SJCRH30 (cell line): ENCODE data around the gene PEX11B. TPM values are rescaled to one million over a fixed set of nuclear protein-coding genes. Genes with fewer than 3 reads are reported as not detected.

Experiments used
- DNase-seq, 2 experiments: peaks; one replicate each; pipeline ENCODE4 v3.0.0-alpha.2; 2015 to 2020
- H3K27ac ChIP-seq: fragments of 250-450 bp; sonication (Bioruptor Pico); 2 replicates; pipeline ENCODE4 v1.5.1; 2020; ENCODE audit warnings: mild to moderate bottlenecking, moderate library complexity
- H3K27me3 ChIP-seq: fragments of 250-450 bp; sonication (Bioruptor Pico); 2 replicates; pipeline ENCODE4 v1.5.1; 2020; ENCODE audit warnings: mild to moderate bottlenecking, moderate library complexity
- H3K36me3 ChIP-seq: fragments of 250-450 bp; sonication (Bioruptor Pico); 2 replicates; pipeline ENCODE4 v1.5.1; 2020; ENCODE audit warnings: mild to moderate bottlenecking, moderate library complexity
- H3K4me1 ChIP-seq: fragments of 250-450 bp; sonication (Bioruptor Pico); 2 replicates; pipeline ENCODE4 v1.5.1; 2020; ENCODE audit warnings: mild to moderate bottlenecking, moderate library complexity
- H3K4me3 ChIP-seq: fragments of 250-450 bp; sonication (Bioruptor Pico); 2 replicates; pipeline ENCODE4 v1.5.1; 2020; ENCODE audit warnings: mild to moderate bottlenecking, moderate library complexity
- H3K9me3 ChIP-seq: fragments of 250-450 bp; sonication (Bioruptor Pico); replicated peaks from 2 replicates; pipeline ENCODE4 v1.5.1; 2020; ENCODE audit warnings: mild to moderate bottlenecking, moderate library complexity
- total RNA-seq: library from RNA; depleted of rRNA; stranded (reverse); fragments of >200 nt; shearing (Covaris generic); gene quantifications from 2 replicates; pipeline ENCODE4 v1.2.3, GENCODE V29; 2014; rRNA removed

Gene PEX11B, protein sequence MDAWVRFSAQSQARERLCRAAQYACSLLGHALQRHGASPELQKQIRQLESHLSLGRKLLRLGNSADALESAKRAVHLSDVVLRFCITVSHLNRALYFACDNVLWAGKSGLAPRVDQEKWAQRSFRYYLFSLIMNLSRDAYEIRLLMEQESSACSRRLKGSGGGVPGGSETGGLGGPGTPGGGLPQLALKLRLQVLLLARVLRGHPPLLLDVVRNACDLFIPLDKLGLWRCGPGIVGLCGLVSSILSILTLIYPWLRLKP
- 19.5 and 21.2 TPM in 2 replicates for total RNA-seq

DNA sequence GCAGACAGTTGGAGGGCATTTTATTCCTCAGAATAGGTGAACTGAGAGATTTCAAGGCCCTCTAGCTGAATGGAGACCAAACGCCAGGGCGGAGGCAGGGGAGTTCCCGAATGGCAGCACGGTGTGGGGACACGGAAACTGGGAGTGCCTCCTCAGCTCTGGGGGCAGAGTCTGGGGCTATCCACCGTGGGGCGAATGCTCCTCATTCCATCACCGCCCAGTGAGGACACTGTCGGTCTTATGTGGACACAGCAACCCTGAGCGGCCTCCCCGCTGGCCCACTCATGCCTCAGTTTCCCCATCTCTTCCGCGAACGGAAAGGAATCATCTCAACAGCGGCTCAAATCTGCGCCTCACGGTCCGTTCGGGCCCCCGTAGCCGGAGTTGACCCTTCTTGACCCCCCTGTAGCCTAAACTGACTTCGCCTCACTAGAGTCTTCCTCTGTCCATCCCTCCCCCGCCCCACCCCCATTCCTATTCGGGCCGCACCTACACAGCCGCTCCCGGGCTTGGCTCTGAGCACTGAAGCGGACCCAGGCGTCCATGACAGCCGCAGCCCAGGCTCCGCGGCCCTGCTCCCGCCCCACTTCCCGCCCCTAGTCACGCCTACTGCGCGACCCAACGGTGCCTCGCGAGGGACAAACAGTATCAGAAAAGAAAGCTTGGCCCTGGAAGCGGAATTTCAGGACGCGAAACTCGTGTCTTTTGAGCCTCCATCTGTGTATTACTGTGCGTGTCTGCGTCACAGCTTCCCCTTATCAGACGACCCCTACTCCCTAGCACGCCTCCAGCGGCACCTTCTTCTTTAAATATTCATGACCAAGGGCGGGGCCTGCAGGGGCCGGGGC, at the start of gene PEX11B:
Gene PEX11B, minus strand, starts transcription at position 574 of the 848 bp plus-strand sequence. Its CDS starts 29 bp downstream, at position 545.
- H3K4me1 ChIP-seq: peaks cover 6% of the 10 kb centered on the region; the same call in 1 of the 2 replicates
- DNase-seq: peak; percentile 81 to 84
- no peaks in the 10 kb centered on the region for H3K27me3 ChIP-seq
- H3K36me3 ChIP-seq: peaks cover 5% of the 10 kb centered on the region
- H3K9me3 ChIP-seq: no peaks in the 10 kb centered on the region
- peak within 1 kb of the TSS; percentile 51 for H3K27ac ChIP-seq
- H3K4me3 ChIP-seq: peak within 1 kb of the TSS; percentile 85

DNA sequence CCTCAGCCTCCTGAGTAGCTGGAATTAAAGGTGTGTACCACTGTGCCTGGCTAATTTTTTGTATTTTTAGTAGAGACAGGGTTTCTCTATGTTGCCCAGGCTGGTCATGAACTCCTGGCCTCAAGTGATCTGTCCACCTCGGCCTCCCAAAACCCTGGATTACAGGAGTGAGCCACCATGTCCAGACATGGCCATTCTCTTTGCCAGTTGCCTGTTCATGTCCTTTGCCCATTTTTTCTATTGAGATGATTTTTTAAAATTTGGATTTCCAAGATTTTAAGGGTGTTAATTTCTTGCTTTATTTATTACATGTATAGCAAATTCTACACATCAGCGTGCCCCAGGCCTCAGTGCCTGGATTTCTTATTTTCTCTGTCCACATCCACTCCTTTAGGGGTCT, 48.8 kb upstream of the PEX11B start:
- H3K27ac ChIP-seq: no peak overlapping the region
- H3K9me3 ChIP-seq: peaks cover 4% of the 10 kb centered on the region; the same call in 1 of the 2 replicates
- 0 out of 2 replicates have a peak, but pooled peaks cover 3% of the 10 kb centered on the region for H3K36me3 ChIP-seq
- no peak overlapping the region for H3K4me3 ChIP-seq
- peaks cover 11% of the 10 kb centered on the region for H3K4me1 ChIP-seq
- H3K27me3 ChIP-seq: no peaks in the 10 kb centered on the region
- DNase-seq: no peak

DNA sequence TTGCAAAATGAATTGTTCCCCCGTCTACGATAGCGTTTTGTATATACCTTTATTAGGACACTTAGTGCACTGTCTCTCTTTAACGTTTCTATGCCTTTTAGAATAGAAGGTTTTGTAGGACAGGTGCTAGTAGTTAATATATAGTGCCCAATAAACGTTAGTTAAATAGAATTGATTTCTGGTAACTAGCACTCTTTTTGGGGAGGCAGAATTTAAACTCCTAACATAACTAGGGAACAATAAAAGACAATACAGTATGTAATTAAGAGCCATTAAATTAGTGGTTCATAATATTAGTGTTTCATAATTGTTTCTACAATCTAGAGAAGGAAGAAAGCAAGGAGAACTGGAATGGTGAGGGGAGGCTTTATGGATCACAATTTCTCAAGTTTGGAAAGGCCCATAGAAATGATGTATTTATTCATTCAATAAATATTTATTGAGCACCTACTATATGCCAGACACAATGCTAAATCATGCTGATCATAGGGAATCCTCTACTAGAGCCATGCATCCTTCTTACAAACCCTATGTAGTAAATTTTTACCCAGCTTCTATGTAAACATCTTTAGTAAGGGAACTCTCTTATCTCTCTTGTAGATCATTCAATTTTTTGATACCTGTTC, 46.7 kb upstream of the PEX11B start:
- no peak overlapping the region for H3K27ac ChIP-seq
- DNase-seq: no peak
- H3K4me1 ChIP-seq: peaks cover 14% of the 10 kb centered on the region
- H3K9me3 ChIP-seq: peaks cover 4% of the 10 kb centered on the region; the same call in 1 of the 2 replicates
- H3K36me3 ChIP-seq: 0 out of 2 replicates have a peak, but pooled peaks cover 3% of the 10 kb centered on the region
- no peaks in the 10 kb centered on the region for H3K27me3 ChIP-seq
- H3K4me3 ChIP-seq: peak overlapping the region; percentile 64

DNA sequence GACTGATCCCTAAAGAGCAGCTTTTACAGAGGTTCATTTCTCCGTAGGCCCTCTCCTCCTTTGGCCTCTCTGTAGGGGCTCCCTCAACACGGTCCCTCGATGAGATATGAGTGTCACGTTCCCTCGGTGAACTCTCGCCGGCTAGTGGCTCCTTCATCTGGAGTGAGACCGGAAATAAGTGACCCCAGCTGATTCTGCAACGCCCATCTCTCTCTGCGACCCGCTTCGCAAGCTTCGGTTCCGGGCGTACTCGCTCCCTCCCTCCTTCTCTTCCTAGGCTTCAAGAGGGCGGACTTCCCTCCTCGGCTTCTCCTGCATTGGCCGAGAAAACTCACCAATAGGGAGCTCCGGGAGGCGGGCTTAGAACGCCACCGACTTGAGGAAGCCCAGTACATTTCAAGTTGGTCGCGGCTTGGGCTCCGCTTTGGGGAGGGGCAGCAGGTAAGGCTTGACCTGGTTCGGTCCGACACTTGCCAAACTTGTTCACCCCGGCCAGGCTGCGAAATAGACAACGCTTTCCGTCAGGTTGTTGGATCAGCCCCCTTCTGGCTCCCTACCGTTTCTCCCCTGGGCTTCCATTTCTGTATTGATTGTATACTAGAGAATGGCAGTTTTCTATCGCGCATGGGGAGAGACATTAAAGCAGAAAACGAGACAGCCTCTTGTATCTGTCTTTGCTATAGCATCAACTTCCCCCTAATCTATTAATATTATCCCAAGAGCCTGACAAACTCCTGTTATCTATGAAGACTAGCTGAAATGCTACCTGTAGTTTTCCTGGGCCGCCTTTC, 46.0 kb upstream of the PEX11B start, which contains the start of the genes ANKRD34A and POLR3GL:
Gene ANKRD34A, minus strand, starts transcription at position 248 of the 791 bp plus-strand sequence. CDS start 2,816 bp downstream, outside the sequence.
Gene POLR3GL, plus strand, starts transcription at position 363 of the 791 bp plus-strand sequence. CDS start 10,176 bp downstream, outside the sequence.
- Histone ChIP-seq H3K36me3 (0 out of 2 replicates have a peak, but pooled peaks cover 3% of the 10 kb centered on the region), H3K27me3 (no peaks in the 10 kb centered on the region), H3K4me3 (peak within 1 kb of the TSS; percentile 64), H3K9me3 (peaks cover 4% of the 10 kb centered on the region; the same call in 1 of the 2 replicates), H3K4me1 (peaks cover 14% of the 10 kb centered on the region), H3K27ac (peak within 1 kb of the TSS; percentile 36)
- DNase-seq: peak; percentile 88 to 91

DNA sequence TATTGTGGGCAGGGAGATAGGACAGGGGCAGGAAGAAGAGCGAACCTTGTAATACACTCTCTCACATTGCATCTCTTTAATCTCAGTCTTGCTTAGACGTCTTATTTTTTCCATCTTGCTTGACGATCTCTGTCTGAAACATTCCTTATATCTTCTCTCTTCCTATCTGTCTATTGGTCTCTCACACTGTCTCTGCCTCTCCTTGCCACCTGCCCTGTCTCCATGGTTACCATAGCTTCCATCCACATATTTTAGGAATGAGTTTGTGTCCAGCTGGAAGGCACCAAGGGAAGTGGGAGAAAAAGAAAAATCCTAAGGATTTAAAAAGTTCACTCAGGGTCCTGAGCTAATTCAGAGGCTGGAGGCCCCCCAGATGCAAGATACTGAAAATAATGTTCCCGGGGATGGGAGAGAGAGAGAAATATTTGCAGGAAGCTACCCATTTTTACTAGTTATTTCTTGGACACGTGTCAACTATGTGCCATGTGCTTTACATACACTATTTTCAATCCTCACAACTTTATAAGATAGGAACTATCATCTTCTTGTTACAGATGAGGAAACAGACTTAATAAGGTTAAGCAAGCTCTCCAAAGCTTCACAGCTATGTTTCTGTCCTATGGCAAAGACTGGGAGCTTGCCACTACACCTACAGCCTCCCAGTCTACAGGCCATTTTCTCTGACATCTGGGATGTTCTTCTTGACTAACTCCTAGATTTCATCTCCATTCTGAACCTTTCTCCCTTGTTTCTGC, 44.9 kb upstream of the PEX11B start:
- peak overlapping the region; percentile 64 for H3K4me3 ChIP-seq
- H3K27me3 ChIP-seq: no peaks in the 10 kb centered on the region
- H3K9me3 ChIP-seq: peaks cover 4% of the 10 kb centered on the region; the same call in 1 of the 2 replicates
- H3K27ac ChIP-seq: peak overlapping the region; percentile 36
- H3K36me3 ChIP-seq: 0 out of 2 replicates have a peak, but pooled peaks cover 3% of the 10 kb centered on the region
- peaks cover 17% of the 10 kb centered on the region for H3K4me1 ChIP-seq
- peak; percentile 47 to 67 for DNase-seq

DNA sequence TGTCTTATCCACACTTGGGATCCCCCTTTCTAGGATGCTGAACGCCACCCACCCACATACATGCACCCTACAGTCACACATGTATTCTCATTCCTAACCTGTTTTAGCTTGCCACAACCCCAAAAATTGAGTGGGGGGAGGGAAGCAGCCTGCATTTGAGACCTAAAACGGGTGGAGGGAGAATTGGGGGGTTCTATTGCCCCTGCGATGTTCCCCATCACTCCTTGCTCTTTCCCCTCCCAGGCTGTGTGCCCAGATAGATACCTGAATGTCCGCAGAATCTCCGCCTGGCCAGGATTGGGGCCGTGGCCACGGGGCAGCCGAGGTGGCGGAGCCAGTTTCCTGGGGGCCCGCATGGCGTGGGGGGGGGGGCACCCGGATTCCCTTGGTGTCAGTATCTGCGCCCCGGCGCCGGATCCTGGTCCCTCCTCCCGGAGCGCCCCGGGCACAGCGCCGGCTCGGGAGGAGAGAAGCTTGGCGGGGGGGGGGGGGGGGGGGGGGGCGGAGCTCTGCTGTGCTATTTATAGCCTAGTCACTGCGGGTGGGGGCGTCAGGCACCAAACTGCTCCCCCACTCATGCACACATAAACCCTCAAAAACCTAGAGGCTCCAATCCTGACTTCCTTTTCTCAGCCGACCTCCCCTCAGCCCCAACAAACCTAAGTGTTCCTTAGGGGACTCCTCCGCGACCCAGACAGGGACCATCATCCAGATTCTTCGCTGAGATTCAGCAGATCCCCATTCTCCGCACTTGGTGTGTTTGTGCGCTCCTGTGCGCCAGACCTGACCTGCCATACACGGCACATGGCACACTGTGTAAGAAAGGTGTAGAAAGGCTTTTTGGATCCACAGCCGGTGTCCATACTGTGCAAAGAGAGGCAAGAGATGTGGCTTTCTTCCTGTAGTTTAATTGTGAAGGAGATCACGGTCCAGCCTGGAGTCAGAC, 43.9 kb upstream of the PEX11B start:
- DNase-seq: peak in 1 of 2 experiments; percentile 42
- no peaks in the 10 kb centered on the region for H3K36me3 ChIP-seq
- no peaks in the 10 kb centered on the region for H3K27me3 ChIP-seq
- H3K4me3 ChIP-seq: peak overlapping the region; percentile 64
- peaks cover 19% of the 10 kb centered on the region for H3K4me1 ChIP-seq
- no peaks in the 10 kb centered on the region; the same call in 1 of the 2 replicates for H3K9me3 ChIP-seq
- H3K27ac ChIP-seq: no peak overlapping the region

DNA sequence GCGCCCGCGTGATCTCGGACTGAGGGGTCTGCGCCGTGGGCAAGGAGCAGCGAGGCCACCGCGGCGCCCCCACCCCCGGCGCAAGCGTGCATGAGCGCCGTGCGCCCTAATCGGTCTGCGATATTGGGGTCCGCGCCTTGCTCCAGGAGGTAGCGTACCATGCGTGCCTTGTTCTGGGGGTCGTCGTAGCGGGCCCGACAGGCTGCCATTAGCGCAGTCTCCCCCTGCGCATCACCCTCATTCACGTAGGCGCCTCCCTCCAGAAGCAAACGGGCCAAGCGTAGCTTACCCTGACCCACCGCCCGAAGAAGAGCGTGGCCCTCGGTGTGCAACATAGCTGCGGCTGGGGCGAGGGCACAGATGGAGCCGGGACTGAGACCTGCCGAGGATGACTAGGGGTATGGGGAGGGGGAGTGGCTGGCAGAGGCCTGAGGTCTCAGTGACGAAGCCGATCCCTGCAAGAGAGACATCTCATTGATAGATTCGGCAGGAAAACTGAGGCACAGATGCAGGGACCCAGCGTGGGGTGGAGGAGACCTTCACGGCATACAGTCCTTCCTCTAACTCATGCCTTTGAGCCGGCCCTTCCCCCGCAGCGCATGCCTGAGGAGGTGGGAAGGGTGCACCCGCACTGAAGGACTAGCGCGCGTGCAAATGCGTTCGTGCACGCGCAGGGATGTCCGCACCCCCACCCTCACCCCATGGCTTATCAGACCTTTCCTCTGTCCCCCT, 43.1 kb upstream of the PEX11B start:
- Histone ChIP-seq H3K4me3 (peak overlapping the region; percentile 75), H3K27ac (no peak overlapping the region), H3K4me1 (peaks cover 19% of the 10 kb centered on the region), H3K27me3 (no peaks in the 10 kb centered on the region), H3K36me3 (no peaks in the 10 kb centered on the region), H3K9me3 (no peaks in the 10 kb centered on the region)
- no peak for DNase-seq

DNA sequence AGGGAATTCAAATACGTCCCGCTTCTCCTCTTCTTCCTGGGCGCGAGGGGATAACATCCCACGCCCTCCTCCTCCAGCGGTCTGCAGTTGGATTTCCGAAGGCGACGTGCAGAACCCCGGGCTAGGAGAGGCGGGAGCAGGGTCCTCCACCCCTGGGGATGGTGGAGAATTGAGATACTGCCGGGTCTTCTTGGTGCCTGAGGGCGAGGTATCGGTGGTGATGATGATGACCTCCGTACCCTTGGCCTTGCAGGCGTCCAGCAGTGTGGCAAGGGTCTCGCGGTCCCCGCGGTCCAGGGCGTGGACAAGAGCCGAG, 42.5 kb upstream of the PEX11B start:
- peak overlapping the region; percentile 6; the same call in 1 of the 2 replicates for H3K27ac ChIP-seq

DNA sequence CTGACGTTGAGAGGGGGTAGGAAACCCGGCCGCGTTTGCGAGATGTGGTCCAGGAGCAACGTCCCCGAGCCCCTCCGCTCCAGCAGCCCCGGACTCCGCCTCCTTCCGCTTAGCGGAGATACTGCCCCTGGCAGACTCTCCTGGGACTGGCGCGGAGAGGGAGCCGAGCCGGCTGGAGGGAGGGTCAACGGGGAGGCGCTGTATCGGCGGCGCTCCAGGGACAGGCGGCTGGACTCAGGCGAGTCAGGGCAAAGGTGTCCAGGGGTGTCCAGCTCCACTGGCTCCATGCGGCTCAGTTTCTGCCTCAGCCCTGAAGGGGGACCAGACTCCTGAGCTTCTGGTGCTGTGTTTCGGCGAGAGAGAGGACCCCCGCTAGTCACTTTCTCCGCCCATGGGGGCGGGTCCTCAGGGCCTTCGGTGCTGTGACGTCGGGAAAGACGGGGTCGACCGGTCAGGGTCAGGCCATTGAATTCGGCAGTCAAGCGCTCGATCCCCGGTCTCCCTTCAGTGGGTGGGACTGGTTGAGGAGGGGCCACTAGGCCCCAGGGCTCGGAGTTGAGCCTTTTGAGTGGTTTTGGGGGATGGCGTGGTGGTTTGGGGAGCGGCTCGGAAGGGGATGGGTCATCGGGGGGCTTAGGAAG, 42.1 kb upstream of the PEX11B start:
- H3K4me1 ChIP-seq: peaks cover 22% of the 10 kb centered on the region
- peak overlapping the region; percentile 6; the same call in 1 of the 2 replicates for H3K27ac ChIP-seq
- peak overlapping the region; percentile 75 for H3K4me3 ChIP-seq
- no peaks in the 10 kb centered on the region for H3K27me3 ChIP-seq
- peak; percentile 78 to 82 for DNase-seq
- H3K9me3 ChIP-seq: no peaks in the 10 kb centered on the region
- H3K36me3 ChIP-seq: no peaks in the 10 kb centered on the region

More for the DNA sequence above, 42.5 kb upstream of the PEX11B start:
- H3K9me3 ChIP-seq: no peaks in the 10 kb centered on the region
- DNase-seq: no peak
- H3K4me1 ChIP-seq: peaks cover 19% of the 10 kb centered on the region
- H3K36me3 ChIP-seq: no peaks in the 10 kb centered on the region
- H3K27me3 ChIP-seq: no peaks in the 10 kb centered on the region
- H3K4me3 ChIP-seq: peak overlapping the region; percentile 75

DNA sequence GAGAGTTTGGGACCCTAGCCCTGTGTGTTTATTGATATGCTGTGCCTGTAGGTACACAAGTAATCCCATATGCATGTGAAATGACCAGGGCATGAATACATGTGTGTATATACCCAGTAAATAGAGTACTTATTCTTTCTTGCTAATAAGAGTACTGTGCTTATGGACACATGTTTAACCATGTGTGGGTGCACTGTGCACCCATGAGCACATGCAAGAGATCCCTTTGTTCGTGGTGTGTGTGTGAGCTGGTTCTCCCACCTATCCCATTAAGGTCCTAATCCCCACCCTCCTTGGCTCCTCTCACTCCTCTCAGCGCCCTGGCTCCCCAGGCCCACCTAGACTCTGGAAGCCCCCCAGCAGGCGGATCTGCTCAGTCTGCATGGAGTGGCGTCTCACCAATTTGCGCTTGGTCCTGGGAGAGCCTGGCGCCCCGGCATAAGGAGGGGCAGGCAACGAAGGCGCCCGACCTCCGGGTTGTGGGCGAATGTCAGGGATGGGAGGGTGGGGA, 41.5 kb upstream of the PEX11B start:
- no peaks in the 10 kb centered on the region for H3K27me3 ChIP-seq
- H3K4me1 ChIP-seq: peaks cover 18% of the 10 kb centered on the region
- peak overlapping the region; percentile 75 for H3K4me3 ChIP-seq
- no peaks in the 10 kb centered on the region for H3K9me3 ChIP-seq
- no peaks in the 10 kb centered on the region for H3K36me3 ChIP-seq
- no peak overlapping the region; the same call in 1 of the 2 replicates for H3K27ac ChIP-seq
- DNase-seq: no peak

DNA sequence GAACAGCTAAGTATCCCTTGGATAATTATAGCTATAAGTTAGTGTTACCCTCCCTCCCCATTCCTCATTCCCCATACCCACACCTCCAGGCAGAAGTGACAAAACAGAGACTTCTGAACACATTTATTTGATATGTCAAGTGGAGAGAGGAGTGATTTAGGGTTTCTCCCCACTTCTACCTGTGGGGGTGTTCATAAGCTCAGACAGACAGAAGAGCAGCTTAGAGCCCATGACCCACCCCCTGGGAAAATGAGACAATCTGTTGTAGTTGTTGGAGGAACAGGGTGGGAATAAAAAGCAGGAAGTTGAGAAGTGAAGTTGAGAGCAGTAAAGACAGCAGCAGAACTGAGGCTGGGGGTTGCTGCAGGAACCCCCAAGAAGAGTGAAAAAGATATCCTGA, 40.8 kb upstream of the PEX11B start:
- Histone ChIP-seq H3K4me1 (peaks cover 17% of the 10 kb centered on the region), H3K27me3 (no peaks in the 10 kb centered on the region), H3K4me3 (no peak overlapping the region), H3K27ac (no peak overlapping the region), H3K36me3 (no peaks in the 10 kb centered on the region), H3K9me3 (no peaks in the 10 kb centered on the region)
- DNase-seq: no peak
